AG10803 (cell line): ENCODE results near the gene BARD1.
"Not testable (repeated sequence)": the region's sequence is repeated elsewhere in the genome, so short reads cannot be mapped to it uniquely, and the experiment has no call there.

Experiments used
- DNase-seq: peaks from one replicate; pipeline ENCODE4 v3.0.0; 2010; ENCODE audit warnings: low read depth
- H3K4me3 ChIP-seq: 2 replicates; pipeline ENCODE4 v1.5.1; 2011; ENCODE audit warnings: mild to moderate bottlenecking, low read length, control low read depth
- CTCF ChIP-seq: conservative IDR thresholded peaks from 2 replicates; pipeline ENCODE4 v1.5.1; 2011; ENCODE audit warnings: mild to moderate bottlenecking, low read length, control low read depth, inconsistent platforms

BARD1 gene

GRCh38 chr2:214713080-214713830 is 96.2 kb downstream of the BARD1 start:
- DNase-seq, result no peak
- TF ChIP-seq CTCF, result no peak
- no peak overlapping the region for H3K4me3 ChIP-seq

DNA sequence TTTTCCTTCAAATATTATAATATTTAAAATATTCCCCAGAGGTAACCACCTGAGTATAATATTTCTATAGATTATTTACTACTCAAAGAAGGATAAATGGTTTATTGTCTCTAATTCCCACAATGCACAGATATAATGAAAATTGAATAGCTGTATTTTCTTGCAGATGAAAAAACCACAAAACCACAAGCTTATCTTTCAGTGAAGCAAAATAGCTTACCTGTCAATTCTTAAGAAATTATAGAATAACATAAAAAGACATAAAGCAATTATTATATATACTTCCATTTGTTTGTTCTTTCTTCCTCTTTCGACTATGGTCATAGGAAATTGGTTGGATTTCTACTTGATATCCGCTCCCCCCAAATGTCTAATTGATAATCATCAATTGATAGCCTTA is 98.8 kb downstream of the BARD1 start:
- no peak for TF ChIP-seq CTCF
- no peak overlapping the region for H3K4me3 ChIP-seq

GRCh38 chr2:214706986-214707385 is 102.5 kb downstream of the BARD1 start:
- DNase-seq, result no peak
- no peak for TF ChIP-seq CTCF

More for the DNA sequence above, 98.8 kb downstream of the BARD1 start:
- no peak for DNase-seq

GRCh38 chr2:214699236-214699635 is 110.2 kb downstream of the BARD1 start:
- no peak overlapping the region for H3K4me3 ChIP-seq
- DNase-seq, result no peak
- no peak for TF ChIP-seq CTCF

More at GRCh38 chr2:214706986-214707385, 102.5 kb downstream of the BARD1 start:
- H3K4me3 ChIP-seq, result no peak overlapping the region

DNA sequence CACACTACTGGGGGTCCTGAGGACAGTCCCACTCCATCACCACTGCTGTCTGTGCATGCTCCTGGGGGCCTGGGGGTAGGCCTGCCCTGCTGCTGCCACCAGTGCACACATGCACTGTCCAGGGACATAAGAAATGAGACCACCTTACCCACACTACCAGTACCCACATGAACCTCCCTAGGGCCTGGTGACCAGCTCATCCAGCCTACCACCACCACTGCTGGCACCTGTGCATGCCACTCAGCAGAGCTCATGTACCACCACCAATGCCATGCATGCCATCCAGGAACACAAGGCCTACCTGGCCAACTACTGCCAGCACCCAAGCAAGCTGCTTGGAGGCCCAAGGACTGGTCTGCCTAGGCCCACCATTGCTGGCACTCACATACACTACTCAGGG is 112.8 kb downstream of the BARD1 start:
- no peak for DNase-seq
- no peak for TF ChIP-seq CTCF
- no peak overlapping the region for H3K4me3 ChIP-seq

GRCh38 chr2:214695789-214696188 is 113.7 kb downstream of the BARD1 start:
- TF ChIP-seq CTCF, result no peak

DNA sequence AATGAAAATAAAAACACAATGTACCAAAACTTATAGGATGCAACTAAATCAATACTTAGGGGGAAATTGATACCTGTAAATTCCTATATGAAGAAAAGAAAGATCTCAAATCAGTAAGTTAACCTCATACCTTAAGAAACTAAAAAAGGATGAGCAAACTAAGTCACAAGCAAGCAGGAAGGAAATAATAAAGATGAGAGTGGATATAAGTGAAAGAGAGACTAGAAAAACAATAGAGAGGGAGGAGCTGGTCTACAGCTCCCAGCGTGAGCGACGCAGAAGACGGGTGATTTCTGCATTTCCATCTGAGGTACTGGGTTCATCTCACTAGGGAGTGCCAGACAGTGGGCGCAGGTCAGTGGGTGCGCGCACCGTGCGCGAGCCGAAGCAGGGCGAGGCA is 125.9 kb downstream of the BARD1 start:
- DNase-seq, result not testable (repeated sequence)
- peak overlapping the region; percentile 17 for H3K4me3 ChIP-seq

More at GRCh38 chr2:214695789-214696188, 113.7 kb downstream of the BARD1 start:
- DNase-seq, result no peak
- no peak overlapping the region for H3K4me3 ChIP-seq

DNA sequence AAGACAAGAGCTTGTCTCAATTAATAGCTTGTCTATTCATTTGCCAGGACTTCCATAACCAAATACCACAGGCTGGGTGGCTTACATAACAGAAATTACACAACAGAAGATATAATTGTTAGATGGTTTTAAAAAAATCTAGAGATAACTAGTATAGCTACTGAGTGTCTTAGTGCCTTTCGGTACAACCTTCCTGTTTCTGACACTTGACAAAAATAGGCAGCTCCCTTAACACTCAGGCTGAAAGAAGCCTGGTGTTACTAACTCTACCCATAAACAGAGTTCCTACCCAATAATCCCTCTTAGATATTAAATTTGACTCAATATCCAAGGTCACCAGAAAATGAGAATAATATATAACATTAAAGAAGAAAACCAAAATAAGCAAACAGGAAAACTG is 129.7 kb downstream of the BARD1 start:
- H3K4me3 ChIP-seq, result no peak overlapping the region
- no peak for TF ChIP-seq CTCF
- DNase-seq, result no peak
